Activated CD8-positive, alpha-beta T cell treated with anti-CD3 and anti-CD28 coated beads for 36 hours (primary cell): ENCODE data around the gene HTR6. TPM values are rescaled to one million over a fixed set of nuclear protein-coding genes. Genes with fewer than 3 reads are reported as not detected.

Source experiments
- ATAC-seq: fragments of 200-7000 bp; cut with Tn5 transposase; one replicate; pipeline ENCODE4 v1.10.0; 2021; ENCODE audit warnings: mild to moderate bottlenecking, moderate library complexity
- CTCF ChIA-PET: fragments of 350-600 bp; sonication (Branson Sonifier 250); formaldehyde crosslinking; loops from one replicate; lab custom pipeline; 2021; ENCODE audit warnings: antibody characterized with exemption; lab: Charles Lee
- POLR2A ChIA-PET: fragments of 350-600 bp; sonication (Branson Sonifier 250); formaldehyde crosslinking; loops from one replicate; lab custom pipeline; 2021; ENCODE audit warnings: antibody characterized with exemption; lab: Charles Lee
- DNase-seq: peaks from one replicate; pipeline ENCODE4 v3.0.0-alpha.2; 2020
- H3K27ac Mint-ChIP-seq: one replicate; pipeline ENCODE4 v1.8.0; 2021; ENCODE audit warnings: mild to moderate bottlenecking, mixed read lengths
- H3K27me3 Mint-ChIP-seq: one replicate; pipeline ENCODE4 v1.8.0; 2021; ENCODE audit warnings: mixed read lengths
- H3K36me3 Mint-ChIP-seq: one replicate; pipeline ENCODE4 v1.8.0; 2021; ENCODE audit warnings: low read depth, mixed read lengths
- H3K4me1 Mint-ChIP-seq: one replicate; pipeline ENCODE4 v1.8.0; 2021; ENCODE audit warnings: low read depth, mixed read lengths
- H3K4me3 Mint-ChIP-seq: one replicate; pipeline ENCODE4 v1.8.0; 2021; ENCODE audit warnings: mild to moderate bottlenecking, moderate library complexity, mixed read lengths
- H3K9me3 Mint-ChIP-seq: one replicate; pipeline ENCODE4 v1.8.0; 2021; ENCODE audit warnings: mixed read lengths
- intact Hi-C: fragments of 100-400 bp; cut with micrococcal nuclease; formaldehyde crosslinking; loops from one replicate; pipeline ENCODE4 v1.10.0; 2022
- total RNA-seq, 2 experiments: library from RNA; stranded (reverse); gene quantifications; one replicate each; pipeline ENCODE4 v1.2.3, GENCODE V29; 2021
- TF ChIP-seq, protein P1 (sequence below): fragments of 200-600 bp; IDR thresholded peaks from one replicate; pipeline ENCODE4 v1.8.0; 2022; ENCODE audit warnings: antibody characterized with exemption, mild to moderate bottlenecking

Gene HTR6
- total RNA-seq, 2 experiments from 2014 or later, result not detected

DNA sequence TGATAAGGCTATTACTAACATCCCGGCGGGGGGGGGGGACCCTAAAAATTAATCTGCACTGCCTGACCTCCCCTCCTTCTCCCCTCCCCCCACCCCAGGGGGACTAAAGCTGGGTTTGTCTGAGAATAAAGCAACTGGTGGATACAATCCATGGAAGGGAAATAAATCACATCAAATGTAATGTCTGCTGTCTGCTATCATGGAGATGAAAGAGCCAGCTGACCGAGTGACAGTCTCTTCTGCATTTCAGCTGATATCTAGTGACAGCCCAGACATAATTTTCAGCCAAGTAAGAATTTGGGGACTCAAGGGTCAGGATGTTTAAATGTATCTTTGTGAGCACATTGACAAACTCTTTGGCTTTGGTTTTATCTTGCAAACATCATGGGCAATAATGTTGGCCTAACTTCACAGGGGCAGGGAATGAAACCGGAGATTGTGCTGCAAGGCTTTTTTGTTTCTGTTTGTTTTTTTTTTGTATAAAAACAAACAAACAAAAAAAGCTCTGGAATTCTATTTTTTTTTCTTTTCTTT is 44.7 kb downstream of the HTR6 start:
- H3K4me3 Mint-ChIP-seq, result no peak overlapping the region
- ChIA-PET CTCF (interaction anchor here (1.2 kb wide), 1 partner anchor 47 kb away, joined by 5 read pairs; no protein-coding TSS in a partner anchor), POLR2A (no interaction called here)
- DNase-seq (no peak), ATAC-seq (no peak)
- peaks cover 17% of the 10 kb centered on the region for H3K4me1 Mint-ChIP-seq
- intact Hi-C loops, result no loop called here
- no peaks in the 10 kb centered on the region for H3K27me3 Mint-ChIP-seq
- no peaks in the 10 kb centered on the region for H3K9me3 Mint-ChIP-seq
- peaks cover 2% of the 10 kb centered on the region for H3K36me3 Mint-ChIP-seq
- no peak overlapping the region for H3K27ac Mint-ChIP-seq
- TF ChIP-seq, protein P1, sequence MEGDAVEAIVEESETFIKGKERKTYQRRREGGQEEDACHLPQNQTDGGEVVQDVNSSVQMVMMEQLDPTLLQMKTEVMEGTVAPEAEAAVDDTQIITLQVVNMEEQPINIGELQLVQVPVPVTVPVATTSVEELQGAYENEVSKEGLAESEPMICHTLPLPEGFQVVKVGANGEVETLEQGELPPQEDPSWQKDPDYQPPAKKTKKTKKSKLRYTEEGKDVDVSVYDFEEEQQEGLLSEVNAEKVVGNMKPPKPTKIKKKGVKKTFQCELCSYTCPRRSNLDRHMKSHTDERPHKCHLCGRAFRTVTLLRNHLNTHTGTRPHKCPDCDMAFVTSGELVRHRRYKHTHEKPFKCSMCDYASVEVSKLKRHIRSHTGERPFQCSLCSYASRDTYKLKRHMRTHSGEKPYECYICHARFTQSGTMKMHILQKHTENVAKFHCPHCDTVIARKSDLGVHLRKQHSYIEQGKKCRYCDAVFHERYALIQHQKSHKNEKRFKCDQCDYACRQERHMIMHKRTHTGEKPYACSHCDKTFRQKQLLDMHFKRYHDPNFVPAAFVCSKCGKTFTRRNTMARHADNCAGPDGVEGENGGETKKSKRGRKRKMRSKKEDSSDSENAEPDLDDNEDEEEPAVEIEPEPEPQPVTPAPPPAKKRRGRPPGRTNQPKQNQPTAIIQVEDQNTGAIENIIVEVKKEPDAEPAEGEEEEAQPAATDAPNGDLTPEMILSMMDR, result no peak

DNA sequence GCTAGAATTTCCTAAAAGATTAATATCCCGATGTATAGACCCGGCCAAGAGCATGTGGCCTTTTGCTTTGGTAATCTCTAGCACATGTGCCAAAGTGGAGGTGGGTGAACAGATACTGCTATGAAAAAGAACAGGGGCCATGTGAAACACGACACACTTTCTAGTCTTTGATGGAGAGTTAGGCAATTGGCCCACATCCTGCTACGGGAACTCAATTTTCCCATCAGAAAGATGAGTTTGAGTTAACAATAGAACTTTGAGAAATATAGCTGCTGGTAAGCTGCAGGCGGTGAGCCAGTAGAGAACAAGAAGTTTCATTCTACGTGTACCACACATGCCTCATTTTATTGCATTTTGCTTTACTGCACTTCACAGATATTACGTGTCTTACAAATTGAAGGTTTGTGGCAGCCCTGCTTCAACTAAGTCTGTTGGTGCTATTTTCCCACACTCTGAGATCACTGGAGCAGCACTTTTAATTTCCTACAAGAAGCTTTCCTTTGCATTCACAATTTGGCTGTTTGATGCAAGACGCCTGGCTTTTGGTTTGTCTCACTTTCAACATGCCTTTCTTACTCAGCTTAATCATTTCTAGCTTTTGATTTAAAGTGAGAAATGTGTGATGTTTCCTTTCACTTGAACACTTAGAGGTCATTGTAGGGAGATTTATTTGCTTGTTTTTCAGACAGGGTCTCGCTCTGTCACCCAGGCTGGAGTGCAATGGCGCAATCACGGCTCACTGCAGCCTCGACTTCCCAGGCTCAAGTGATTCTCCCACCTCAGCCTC is 46.3 kb downstream of the HTR6 start:
- H3K36me3 Mint-ChIP-seq, result peaks cover 2% of the 10 kb centered on the region
- H3K9me3 Mint-ChIP-seq, result no peaks in the 10 kb centered on the region
- ATAC-seq (peak; percentile 50), DNase-seq (peak; percentile 41)
- TF ChIP-seq, protein P1, result no peak
- ChIA-PET CTCF (interaction anchor here (0.6 to 1.8 kb wide), 3 partner anchors 9 to 172 kb away, joined by 3 to 18 read pairs (median 4); no protein-coding TSS in a partner anchor), POLR2A (interaction anchor here (0.8 to 1.5 kb wide), 3 partner anchors 17 to 27 kb away, joined by 3 to 4 read pairs (median 3); no protein-coding TSS in a partner anchor)
- intact Hi-C loops, result no loop called here
- no peak overlapping the region for H3K4me3 Mint-ChIP-seq
- peak overlapping the region; percentile 76 for H3K27ac Mint-ChIP-seq
- peaks cover 23% of the 10 kb centered on the region for H3K4me1 Mint-ChIP-seq
- no peaks in the 10 kb centered on the region for H3K27me3 Mint-ChIP-seq

DNA sequence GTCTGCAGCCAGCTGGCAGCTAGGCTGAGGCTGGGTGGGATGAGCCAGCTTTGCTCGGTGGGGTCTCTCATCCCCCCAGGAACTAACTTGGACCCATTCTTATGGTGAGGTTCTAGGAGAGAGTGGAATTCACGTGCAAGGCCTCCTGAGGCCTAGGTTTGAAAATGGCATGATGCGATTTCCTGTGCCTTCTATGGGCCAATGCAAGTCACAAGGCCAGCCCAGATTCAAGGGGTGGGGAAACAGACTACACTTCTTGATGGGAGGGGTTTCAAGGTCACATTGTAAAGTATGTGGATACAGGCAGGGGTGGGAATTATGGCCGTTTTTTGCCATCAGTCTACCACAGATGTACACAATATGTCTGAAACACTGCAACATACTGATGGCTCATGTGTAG is 48.3 kb downstream of the HTR6 start:
- no peak for ATAC-seq
- no peak overlapping the region for H3K4me3 Mint-ChIP-seq
- ChIA-PET CTCF (interaction anchor here (3.9 kb wide), 1 partner anchor 8 kb away, joined by 21 read pairs; no protein-coding TSS in a partner anchor), POLR2A (no interaction called here)
- TF ChIP-seq, protein P1, result no peak
- peak overlapping the region; percentile 20 for H3K27ac Mint-ChIP-seq
- peaks cover 23% of the 10 kb centered on the region for H3K4me1 Mint-ChIP-seq
- intact Hi-C loops, result no loop called here
- no peak for DNase-seq
- no peaks in the 10 kb centered on the region for H3K27me3 Mint-ChIP-seq
- H3K9me3 Mint-ChIP-seq, result no peaks in the 10 kb centered on the region
- peaks cover 2% of the 10 kb centered on the region for H3K36me3 Mint-ChIP-seq

DNA sequence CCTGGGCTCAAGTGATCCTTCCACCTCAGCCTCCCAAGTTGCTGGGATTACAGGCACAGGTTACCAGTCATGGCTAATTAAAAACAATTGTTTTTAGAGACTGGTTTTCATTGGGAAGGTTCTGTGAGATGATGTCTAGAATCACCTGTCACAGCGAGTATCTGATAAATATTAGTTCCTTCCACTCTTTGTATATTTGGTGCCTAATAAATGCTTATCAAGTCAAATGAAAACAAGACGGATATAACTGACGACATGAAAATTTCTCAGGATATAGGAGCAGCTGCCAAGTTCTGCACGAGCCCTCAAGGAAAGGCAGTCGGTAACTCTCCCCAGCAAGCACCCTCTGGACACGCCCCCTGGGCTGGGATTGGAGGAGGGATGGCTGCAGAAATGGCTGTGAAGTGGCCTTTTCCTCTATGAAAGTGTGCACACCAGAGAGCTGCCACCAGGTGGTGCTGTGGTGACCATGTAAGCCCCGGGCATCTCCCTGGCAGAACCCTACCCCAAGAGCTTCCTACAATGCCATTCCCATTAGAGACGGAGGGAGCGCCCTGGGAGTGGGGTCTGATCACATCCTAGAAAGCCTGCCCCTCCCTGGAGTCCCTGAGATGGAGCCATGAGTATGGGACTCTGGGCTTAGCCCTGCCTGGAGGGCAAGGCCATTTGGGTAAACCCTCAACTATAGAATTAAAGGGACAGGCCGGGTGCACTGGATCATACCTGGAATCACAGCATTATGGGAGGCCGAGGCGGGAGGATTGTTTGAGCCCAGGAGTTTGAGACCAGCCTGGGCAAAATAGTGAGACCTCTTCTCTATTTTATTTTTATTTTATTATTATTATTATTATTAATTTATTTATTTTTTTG is 50.9 kb downstream of the HTR6 start:
- intact Hi-C loops, result no loop called here
- Mint-ChIP-seq H3K36me3 (no peaks in the 10 kb centered on the region), H3K9me3 (no peaks in the 10 kb centered on the region), H3K27me3 (no peaks in the 10 kb centered on the region), H3K4me3 (no peak overlapping the region), H3K4me1 (peaks cover 17% of the 10 kb centered on the region), H3K27ac (no peak overlapping the region)
- POLR2A ChIA-PET, result interaction anchor here (1.1 kb wide), 1 partner anchor 9 kb away, joined by 3 read pairs; no protein-coding TSS in a partner anchor
- ATAC-seq (peak; percentile 95), DNase-seq (peak; percentile 96)
- TF ChIP-seq, protein P1, result peak; percentile 79
- CTCF ChIA-PET, result interaction anchor here (0.6 to 3.9 kb wide), 19 partner anchors 9 to 436 kb away, joined by 3 to 22 read pairs (median 4); no protein-coding TSS in a partner anchor
